ENCODE results near the gene C12orf42. TPM values are rescaled to one million over a fixed set of nuclear protein-coding genes. Genes with fewer than 3 reads are reported as not detected.

C12orf42 gene
- total RNA-seq, 1 experiment from 2014 or later = not detected

DNA sequence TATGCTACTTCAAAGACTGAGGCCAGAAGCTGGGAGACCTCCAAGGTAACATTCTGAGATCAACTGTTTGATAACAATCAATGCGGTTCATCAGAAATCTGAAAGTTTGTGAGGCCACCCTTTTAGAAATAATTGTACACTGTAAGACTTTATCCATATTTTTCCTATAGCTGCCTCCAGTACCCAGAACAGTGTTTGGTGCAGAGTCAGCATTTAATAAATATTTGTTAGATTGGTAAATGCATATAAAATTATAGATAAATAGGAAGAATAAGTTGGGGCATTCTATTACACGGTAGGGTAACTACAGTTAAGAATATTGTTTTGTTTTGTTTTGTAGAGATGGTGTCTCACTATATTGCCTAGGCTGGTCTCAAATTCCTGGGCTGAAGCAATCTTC lies 141.4 kb downstream of the C12orf42 start:
- RAD21 ChIA-PET (ENCODE audit: low non-redundant PET in 1 of 2, low total read pairs in 2 of 2, uncharacterized antibody in 2 of 2, unreplicated experiment in 2 of 2) = no interaction called here
- DNase-seq (ENCODE audit: low read depth, low spot score) (no peak), ATAC-seq (no peak)
- Histone ChIP-seq H3K4me2 (ENCODE audit: low read length) (no peak overlapping the region), H3K9ac (ENCODE audit: low read length) (no peak overlapping the region), H3K36me3 (ENCODE audit: control insufficient read depth in 1 of 2, insufficient read depth in 2 of 2, low read length in 2 of 2) (no peaks in the 10 kb centered on the region), H3K79me2 (ENCODE audit: insufficient read depth, low read length) (no peaks in the 10 kb centered on the region), H3K9me2 (ENCODE audit: insufficient read depth) (no peaks in the 10 kb centered on the region), H3K27ac (ENCODE audit: low read depth, low read length) (no peak overlapping the region), H3K4me3 (replicated peaks in 1 of 2; ENCODE audit: low read depth in 1 of 2, low read length in 2 of 2) (no peak overlapping the region), H4K20me1 (ENCODE audit: insufficient read depth) (no peaks in the 10 kb centered on the region), H3K4me1 (ENCODE audit: control insufficient read depth in 1 of 2, insufficient read depth in 2 of 2, low read length in 2 of 2) (no peaks in the 10 kb centered on the region), H3K27me3 (ENCODE audit: insufficient read depth, low read length) (peaks cover 14% of the 10 kb centered on the region), H3K9me3 (ENCODE audit: control insufficient read depth in 1 of 2, insufficient read depth in 1 of 2, low read depth in 1 of 2, low read length in 2 of 2) (no peaks in the 10 kb centered on the region), H2AFZ (ENCODE audit: low read depth, low read length, poor library complexity, severe bottlenecking) (no peak overlapping the region)
- intact Hi-C loops (cut with micrococcal nuclease) = no loop called here
- BruUV-seq (replicated peaks) = no TSS peak
- CTCF ChIA-PET = no interaction called here
- POLR2A ChIA-PET = no interaction called here
- TF ChIP-seq, protein P1, sequence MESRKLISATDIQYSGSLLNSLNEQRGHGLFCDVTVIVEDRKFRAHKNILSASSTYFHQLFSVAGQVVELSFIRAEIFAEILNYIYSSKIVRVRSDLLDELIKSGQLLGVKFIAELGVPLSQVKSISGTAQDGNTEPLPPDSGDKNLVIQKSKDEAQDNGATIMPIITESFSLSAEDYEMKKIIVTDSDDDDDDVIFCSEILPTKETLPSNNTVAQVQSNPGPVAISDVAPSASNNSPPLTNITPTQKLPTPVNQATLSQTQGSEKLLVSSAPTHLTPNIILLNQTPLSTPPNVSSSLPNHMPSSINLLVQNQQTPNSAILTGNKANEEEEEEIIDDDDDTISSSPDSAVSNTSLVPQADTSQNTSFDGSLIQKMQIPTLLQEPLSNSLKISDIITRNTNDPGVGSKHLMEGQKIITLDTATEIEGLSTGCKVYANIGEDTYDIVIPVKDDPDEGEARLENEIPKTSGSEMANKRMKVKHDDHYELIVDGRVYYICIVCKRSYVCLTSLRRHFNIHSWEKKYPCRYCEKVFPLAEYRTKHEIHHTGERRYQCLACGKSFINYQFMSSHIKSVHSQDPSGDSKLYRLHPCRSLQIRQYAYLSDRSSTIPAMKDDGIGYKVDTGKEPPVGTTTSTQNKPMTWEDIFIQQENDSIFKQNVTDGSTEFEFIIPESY (IDR thresholded peaks at IDR 0.05; ENCODE audit: extremely low read depth, insufficient replicate concordance, low read length) = no peak
- TF ChIP-seq POLR2A (IDR thresholded peaks at IDR 0.05; ENCODE audit: borderline replicate concordance, extremely low read depth, insufficient read depth, insufficient read length) (no peak), ZFX (IDR thresholded peaks at IDR 0.05) (no peak), ELF1 (IDR thresholded peaks at IDR 0.05; ENCODE audit: borderline replicate concordance, low read depth) (no peak), EZH2phosphoT487 (IDR thresholded peaks at IDR 0.05; ENCODE audit: borderline replicate concordance) (no peak), SIN3A (IDR thresholded peaks at IDR 0.05; ENCODE audit: low read depth) (no peak), JUND (IDR thresholded peaks at IDR 0.05) (no peak)
- TF ChIP-seq, protein P2, sequence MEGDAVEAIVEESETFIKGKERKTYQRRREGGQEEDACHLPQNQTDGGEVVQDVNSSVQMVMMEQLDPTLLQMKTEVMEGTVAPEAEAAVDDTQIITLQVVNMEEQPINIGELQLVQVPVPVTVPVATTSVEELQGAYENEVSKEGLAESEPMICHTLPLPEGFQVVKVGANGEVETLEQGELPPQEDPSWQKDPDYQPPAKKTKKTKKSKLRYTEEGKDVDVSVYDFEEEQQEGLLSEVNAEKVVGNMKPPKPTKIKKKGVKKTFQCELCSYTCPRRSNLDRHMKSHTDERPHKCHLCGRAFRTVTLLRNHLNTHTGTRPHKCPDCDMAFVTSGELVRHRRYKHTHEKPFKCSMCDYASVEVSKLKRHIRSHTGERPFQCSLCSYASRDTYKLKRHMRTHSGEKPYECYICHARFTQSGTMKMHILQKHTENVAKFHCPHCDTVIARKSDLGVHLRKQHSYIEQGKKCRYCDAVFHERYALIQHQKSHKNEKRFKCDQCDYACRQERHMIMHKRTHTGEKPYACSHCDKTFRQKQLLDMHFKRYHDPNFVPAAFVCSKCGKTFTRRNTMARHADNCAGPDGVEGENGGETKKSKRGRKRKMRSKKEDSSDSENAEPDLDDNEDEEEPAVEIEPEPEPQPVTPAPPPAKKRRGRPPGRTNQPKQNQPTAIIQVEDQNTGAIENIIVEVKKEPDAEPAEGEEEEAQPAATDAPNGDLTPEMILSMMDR (IDR thresholded peaks at IDR 0.05 in 2 of 3, conservative IDR thresholded peaks at IDR 0.05 in 1 of 3; ENCODE audit: borderline replicate concordance in 1 of 3, insufficient read depth in 1 of 3, low read depth in 2 of 3, low read length in 2 of 3) = no peak
- TF ChIP-seq, protein P3, sequence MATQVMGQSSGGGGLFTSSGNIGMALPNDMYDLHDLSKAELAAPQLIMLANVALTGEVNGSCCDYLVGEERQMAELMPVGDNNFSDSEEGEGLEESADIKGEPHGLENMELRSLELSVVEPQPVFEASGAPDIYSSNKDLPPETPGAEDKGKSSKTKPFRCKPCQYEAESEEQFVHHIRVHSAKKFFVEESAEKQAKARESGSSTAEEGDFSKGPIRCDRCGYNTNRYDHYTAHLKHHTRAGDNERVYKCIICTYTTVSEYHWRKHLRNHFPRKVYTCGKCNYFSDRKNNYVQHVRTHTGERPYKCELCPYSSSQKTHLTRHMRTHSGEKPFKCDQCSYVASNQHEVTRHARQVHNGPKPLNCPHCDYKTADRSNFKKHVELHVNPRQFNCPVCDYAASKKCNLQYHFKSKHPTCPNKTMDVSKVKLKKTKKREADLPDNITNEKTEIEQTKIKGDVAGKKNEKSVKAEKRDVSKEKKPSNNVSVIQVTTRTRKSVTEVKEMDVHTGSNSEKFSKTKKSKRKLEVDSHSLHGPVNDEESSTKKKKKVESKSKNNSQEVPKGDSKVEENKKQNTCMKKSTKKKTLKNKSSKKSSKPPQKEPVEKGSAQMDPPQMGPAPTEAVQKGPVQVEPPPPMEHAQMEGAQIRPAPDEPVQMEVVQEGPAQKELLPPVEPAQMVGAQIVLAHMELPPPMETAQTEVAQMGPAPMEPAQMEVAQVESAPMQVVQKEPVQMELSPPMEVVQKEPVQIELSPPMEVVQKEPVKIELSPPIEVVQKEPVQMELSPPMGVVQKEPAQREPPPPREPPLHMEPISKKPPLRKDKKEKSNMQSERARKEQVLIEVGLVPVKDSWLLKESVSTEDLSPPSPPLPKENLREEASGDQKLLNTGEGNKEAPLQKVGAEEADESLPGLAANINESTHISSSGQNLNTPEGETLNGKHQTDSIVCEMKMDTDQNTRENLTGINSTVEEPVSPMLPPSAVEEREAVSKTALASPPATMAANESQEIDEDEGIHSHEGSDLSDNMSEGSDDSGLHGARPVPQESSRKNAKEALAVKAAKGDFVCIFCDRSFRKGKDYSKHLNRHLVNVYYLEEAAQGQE (IDR thresholded peaks at IDR 0.05; ENCODE audit: low read depth) = no peak

Data from HCT116 (cell line).